CD8-positive, alpha-beta memory T cell (primary cell): ENCODE measurements around the gene PPP1R1C. TPM values are rescaled to one million over a fixed set of nuclear protein-coding genes. Genes with fewer than 3 reads are reported as not detected.

ENCODE experiments used
- CTCF ChIA-PET: fragments of 350-600 bp; sonication (Branson Sonifier 250); formaldehyde crosslinking; loops from one replicate; lab custom pipeline; 2021; ENCODE audit warnings: antibody characterized with exemption; lab: Charles Lee
- POLR2A ChIA-PET: fragments of 350-600 bp; sonication (Branson Sonifier 250); formaldehyde crosslinking; loops from one replicate; lab custom pipeline; 2021; ENCODE audit warnings: antibody characterized with exemption; lab: Charles Lee
- DNase-seq, 5 donors: peaks; one replicate each; pipeline versions ENCODE4 v3.0.0 to v3.0.0-alpha.2; 2020 to 2022; ENCODE audit warnings: mixed read lengths in 1 of 5
- H3K27ac ChIP-seq: one replicate; pipeline ENCODE4 v1.7.0; 2013; ENCODE audit warnings: low read depth, mild to moderate bottlenecking, low read length, moderate library complexity
- H3K27me3 ChIP-seq: 2 replicates; pipeline ENCODE4 v1.7.0; 2013; ENCODE audit warnings: low read length, mild to moderate bottlenecking; ENCODE audit not compliant: insufficient read depth, poor library complexity, severe bottlenecking
- H3K36me3 ChIP-seq: 2 replicates; pipeline ENCODE4 v1.7.0; 2013; ENCODE audit warnings: mild to moderate bottlenecking, low read length, moderate library complexity; ENCODE audit not compliant: insufficient read depth
- H3K4me1 ChIP-seq: 2 replicates; pipeline ENCODE4 v1.7.0; 2013; ENCODE audit warnings: mild to moderate bottlenecking, low read length, moderate library complexity; ENCODE audit not compliant: insufficient read depth
- H3K4me3 ChIP-seq: 2 replicates; pipeline ENCODE4 v1.7.0; 2013; ENCODE audit warnings: mild to moderate bottlenecking, low read length
- H3K9me3 ChIP-seq: 2 replicates; pipeline ENCODE4 v1.7.0; 2013; ENCODE audit warnings: mild to moderate bottlenecking, low read length
- H3K27ac Mint-ChIP-seq, 8 donors: one replicate each; pipeline ENCODE4 v1.8.0; 2020 to 2021; ENCODE audit warnings: mixed read lengths in 8 of 8, mild to moderate bottlenecking in 6 of 8, inconsistent platforms in 3 of 8, moderate library complexity in 3 of 8
- H3K27me3 Mint-ChIP-seq, 2 donors: one replicate each; pipeline ENCODE4 v1.8.0; 2020 to 2021; ENCODE audit warnings: mixed read lengths in 2 of 2, mild to moderate bottlenecking in 1 of 2, moderate library complexity in 1 of 2
- H3K36me3 Mint-ChIP-seq, 3 donors: one replicate each; pipeline ENCODE4 v1.8.0; 2020 to 2021; ENCODE audit warnings: mixed read lengths in 3 of 3, inconsistent platforms in 1 of 3, mild to moderate bottlenecking in 1 of 3
- H3K4me1 Mint-ChIP-seq, 3 donors: one replicate each; pipeline ENCODE4 v1.8.0; 2020 to 2021; ENCODE audit warnings: mixed read lengths in 3 of 3, inconsistent platforms in 1 of 3, mild to moderate bottlenecking in 1 of 3
- H3K4me3 Mint-ChIP-seq, 7 donors: one replicate each; pipeline ENCODE4 v1.8.0; 2020 to 2021; ENCODE audit warnings: mixed read lengths in 7 of 7, mild to moderate bottlenecking in 6 of 7, moderate library complexity in 4 of 7, inconsistent platforms in 2 of 7
- H3K9me3 Mint-ChIP-seq, 5 donors: one replicate each; pipeline ENCODE4 v1.8.0; 2020 to 2022; ENCODE audit warnings: mixed read lengths in 5 of 5, mild to moderate bottlenecking in 3 of 5, moderate library complexity in 2 of 5, inconsistent platforms in 1 of 5
- polyA plus RNA-seq: library from polyadenylated mRNA; unstranded; fragments of 300-500 nt; fragmentation: Illumina TruSeq; gene quantifications from one replicate; pipeline ENCODE4 v1.2.3, GENCODE V29; 2021
- total RNA-seq, 2 experiments: library from RNA; stranded (reverse); gene quantifications; one replicate each; pipeline ENCODE4 v1.2.3, GENCODE V29; 2021

The PPP1R1C gene
- total and polyA plus RNA-seq, 3 experiments from 2014 or later = not detected

GRCh38 chr2:182077023-182077422 lies 91.4 kb downstream of the PPP1R1C start:
- POLR2A ChIA-PET = no interaction called here
- Mint-ChIP-seq H3K27ac (no peak overlapping the region), H3K36me3 (no peaks in the 10 kb centered on the region), H3K27me3 (peaks cover 2 to 18% of the 10 kb centered on the region in 2 donors), H3K4me3 (no peak overlapping the region), H3K9me3 (peaks cover 0 to 3% (median 0%) of the 10 kb centered on the region in 5 donors), H3K4me1 (no peaks in the 10 kb centered on the region)
- no peaks in the 10 kb centered on the region for H3K4me1 ChIP-seq
- no peak overlapping the region for H3K27ac ChIP-seq
- no peaks in the 10 kb centered on the region for H3K9me3 ChIP-seq
- H3K27me3 ChIP-seq = no peaks in the 10 kb centered on the region
- H3K36me3 ChIP-seq = no peaks in the 10 kb centered on the region
- CTCF ChIA-PET = no interaction called here
- H3K4me3 ChIP-seq = no peak overlapping the region
- no peak for DNase-seq

DNA sequence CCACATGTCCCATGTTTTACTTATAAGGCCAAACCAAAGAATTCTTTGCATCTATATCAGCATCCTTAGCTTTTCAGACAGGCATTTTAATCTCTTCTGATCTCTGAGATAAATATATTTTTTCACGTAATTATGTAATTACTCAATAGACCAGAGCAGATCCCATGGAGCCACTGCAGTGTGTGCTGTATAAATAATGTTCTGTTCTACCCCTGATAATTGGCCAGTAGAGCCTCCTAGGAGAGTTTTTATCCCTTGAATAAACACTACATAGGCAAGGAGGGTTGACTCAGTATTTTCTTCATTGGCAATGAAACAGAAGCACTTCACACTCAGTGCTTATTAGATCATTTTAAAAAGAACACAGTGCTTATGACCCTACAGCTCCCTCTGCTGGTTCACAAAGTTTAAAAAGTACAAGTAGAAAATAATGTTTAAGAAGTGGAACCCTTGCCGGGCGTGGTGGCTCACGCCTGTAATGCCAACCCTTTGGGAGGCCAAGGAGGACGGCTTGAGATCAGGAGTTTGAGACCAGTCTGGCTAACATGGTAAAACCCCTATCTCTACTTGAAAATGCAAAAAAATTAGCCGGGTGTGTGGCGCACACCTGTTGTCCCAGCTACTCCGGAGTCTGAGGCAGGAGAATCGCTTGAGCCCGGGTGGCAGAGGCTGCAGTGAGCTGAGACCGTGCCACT lies 91.9 kb downstream of the PPP1R1C start:
- POLR2A ChIA-PET = no interaction called here
- no peak overlapping the region for H3K4me3 Mint-ChIP-seq
- peaks cover 0 to 3% (median 0%) of the 10 kb centered on the region in 5 donors for H3K9me3 Mint-ChIP-seq
- CTCF ChIA-PET = no interaction called here
- no peak overlapping the region for H3K27ac Mint-ChIP-seq
- H3K27me3 ChIP-seq = no peaks in the 10 kb centered on the region
- H3K4me1 Mint-ChIP-seq = no peaks in the 10 kb centered on the region
- no peaks in the 10 kb centered on the region for H3K36me3 Mint-ChIP-seq
- peaks cover 2 to 23% of the 10 kb centered on the region in 2 donors for H3K27me3 Mint-ChIP-seq
- H3K4me3 ChIP-seq = no peak overlapping the region
- no peak overlapping the region for H3K27ac ChIP-seq
- H3K36me3 ChIP-seq = no peaks in the 10 kb centered on the region
- peak in 1 of 5 donors; percentile 7 for DNase-seq
- H3K4me1 ChIP-seq = no peaks in the 10 kb centered on the region
- no peaks in the 10 kb centered on the region for H3K9me3 ChIP-seq

GRCh38 chr2:182078988-182079602 lies 93.4 kb downstream of the PPP1R1C start:
- no peak overlapping the region for H3K4me3 ChIP-seq
- Mint-ChIP-seq H3K4me3 (no peak overlapping the region), H3K9me3 (no peaks in the 10 kb centered on the region), H3K27ac (no peak overlapping the region), H3K4me1 (no peaks in the 10 kb centered on the region), H3K27me3 (peaks cover 2 to 25% of the 10 kb centered on the region in 2 donors), H3K36me3 (no peaks in the 10 kb centered on the region)
- no peak overlapping the region for H3K27ac ChIP-seq
- CTCF ChIA-PET = no interaction called here
- H3K27me3 ChIP-seq = no peaks in the 10 kb centered on the region
- no peaks in the 10 kb centered on the region for H3K4me1 ChIP-seq
- DNase-seq = no peak
- H3K9me3 ChIP-seq = no peaks in the 10 kb centered on the region
- POLR2A ChIA-PET = no interaction called here
- no peaks in the 10 kb centered on the region for H3K36me3 ChIP-seq

GRCh38 chr2:182080493-182080892 lies 94.8 kb downstream of the PPP1R1C start:
- Histone ChIP-seq H3K27ac (no peak overlapping the region), H3K4me3 (no peak overlapping the region), H3K27me3 (no peaks in the 10 kb centered on the region), H3K36me3 (no peaks in the 10 kb centered on the region), H3K4me1 (no peaks in the 10 kb centered on the region), H3K9me3 (no peaks in the 10 kb centered on the region)
- no peaks in the 10 kb centered on the region for H3K9me3 Mint-ChIP-seq
- ChIA-PET POLR2A (no interaction called here), CTCF (no interaction called here)
- no peak overlapping the region for H3K4me3 Mint-ChIP-seq
- H3K27me3 Mint-ChIP-seq = peaks cover 2 to 25% of the 10 kb centered on the region in 2 donors
- H3K36me3 Mint-ChIP-seq = no peaks in the 10 kb centered on the region
- no peak overlapping the region for H3K27ac Mint-ChIP-seq
- no peak for DNase-seq
- H3K4me1 Mint-ChIP-seq = no peaks in the 10 kb centered on the region

DNA sequence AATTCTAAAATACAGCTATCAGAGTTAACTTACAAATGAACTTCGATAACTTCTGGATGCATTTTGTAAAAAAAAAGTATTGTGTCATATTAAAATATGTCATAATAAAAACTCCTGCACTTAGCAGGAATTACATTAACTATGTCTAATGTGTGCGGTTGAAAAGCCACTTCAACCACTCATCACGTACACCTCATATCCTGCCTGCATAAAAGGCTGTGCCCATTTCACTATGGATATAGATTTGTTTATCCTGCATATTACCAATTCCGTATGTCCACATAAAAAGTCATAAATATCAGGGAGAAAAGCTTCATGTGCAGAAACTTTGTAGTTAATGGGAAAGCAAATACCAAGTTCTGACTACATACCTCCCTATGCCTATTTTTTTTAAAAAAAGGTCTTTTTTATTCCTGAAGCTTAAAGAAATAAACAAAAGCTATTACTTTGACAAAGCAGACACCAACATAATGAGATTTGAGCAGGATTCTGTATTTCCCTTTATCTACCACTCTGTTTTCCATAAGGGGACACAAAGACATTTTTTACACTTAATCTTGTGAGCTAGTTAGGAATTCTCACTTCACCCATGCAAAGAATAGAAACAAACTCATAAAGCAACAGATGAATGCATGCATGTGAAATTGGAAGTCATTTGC lies 96.1 kb downstream of the PPP1R1C start:
- no peaks in the 10 kb centered on the region for H3K27me3 ChIP-seq
- no peaks in the 10 kb centered on the region for H3K9me3 ChIP-seq
- no peak overlapping the region for H3K4me3 Mint-ChIP-seq
- no peak for DNase-seq
- H3K27ac Mint-ChIP-seq = no peak overlapping the region
- ChIA-PET CTCF (no interaction called here), POLR2A (no interaction called here)
- H3K4me1 ChIP-seq = no peaks in the 10 kb centered on the region
- H3K27me3 Mint-ChIP-seq = peaks cover 0 to 25% of the 10 kb centered on the region in 2 donors
- no peaks in the 10 kb centered on the region for H3K4me1 Mint-ChIP-seq
- H3K36me3 Mint-ChIP-seq = no peaks in the 10 kb centered on the region
- H3K4me3 ChIP-seq = no peak overlapping the region
- no peaks in the 10 kb centered on the region for H3K9me3 Mint-ChIP-seq
- H3K36me3 ChIP-seq = no peaks in the 10 kb centered on the region
- H3K27ac ChIP-seq = no peak overlapping the region

DNA sequence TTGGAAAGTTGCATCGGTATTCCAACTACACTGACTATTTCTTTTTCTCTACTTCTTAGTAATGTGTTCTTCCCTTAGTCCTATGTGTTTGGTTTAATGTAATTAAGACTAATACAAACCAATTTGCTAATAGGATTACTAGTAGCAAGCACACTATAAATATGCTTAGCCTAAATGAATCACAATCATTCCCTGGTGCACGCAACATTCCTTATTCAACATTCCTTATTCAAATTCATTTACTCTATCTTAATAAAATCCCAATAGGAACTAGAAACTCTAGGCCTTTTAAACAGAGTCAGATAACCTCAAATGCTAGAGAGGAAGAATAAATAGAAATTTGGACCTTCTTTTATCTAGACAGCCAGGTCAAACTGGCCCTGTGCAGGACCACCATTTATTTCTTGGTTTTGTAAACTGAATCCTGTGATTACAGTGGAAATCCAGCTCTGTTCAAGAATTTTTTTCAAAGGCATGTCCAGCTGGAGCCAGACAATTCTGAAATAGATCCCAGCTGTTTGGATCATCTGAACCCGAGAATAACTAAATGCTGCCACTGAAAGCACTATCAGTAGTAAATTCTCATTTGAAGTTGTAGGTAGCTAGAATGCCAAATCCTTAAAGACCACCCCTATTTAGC lies 103.1 kb downstream of the PPP1R1C start:
- no peak for DNase-seq
- H3K9me3 ChIP-seq = no peaks in the 10 kb centered on the region
- no peaks in the 10 kb centered on the region for H3K36me3 Mint-ChIP-seq
- H3K4me3 ChIP-seq = no peak overlapping the region
- POLR2A ChIA-PET = no interaction called here
- CTCF ChIA-PET = no interaction called here
- peaks cover 0 to 5% (median 0%) of the 10 kb centered on the region in 5 donors for H3K9me3 Mint-ChIP-seq
- peaks cover 0 to 22% of the 10 kb centered on the region in 2 donors for H3K27me3 Mint-ChIP-seq
- no peaks in the 10 kb centered on the region for H3K4me1 ChIP-seq
- no peak overlapping the region for H3K4me3 Mint-ChIP-seq
- H3K27ac ChIP-seq = no peak overlapping the region
- no peaks in the 10 kb centered on the region for H3K27me3 ChIP-seq
- H3K36me3 ChIP-seq = no peaks in the 10 kb centered on the region
- H3K27ac Mint-ChIP-seq = no peak overlapping the region
- H3K4me1 Mint-ChIP-seq = no peaks in the 10 kb centered on the region

- Mint-ChIP-seq H3K36me3 (no peaks in the 10 kb centered on the region), H3K4me1 (no peaks in the 10 kb centered on the region), H3K9me3 (peaks cover 0 to 6% (median 2%) of the 10 kb centered on the region in 5 donors), H3K27ac (no peak overlapping the region), H3K4me3 (no peak overlapping the region), H3K27me3 (peaks cover 0 to 26% of the 10 kb centered on the region in 2 donors)
- Histone ChIP-seq H3K36me3 (no peaks in the 10 kb centered on the region), H3K27ac (no peak overlapping the region), H3K4me1 (no peaks in the 10 kb centered on the region), H3K9me3 (no peaks in the 10 kb centered on the region), H3K4me3 (no peak overlapping the region), H3K27me3 (no peaks in the 10 kb centered on the region)
- POLR2A ChIA-PET = no interaction called here
- DNase-seq = no peak
- CTCF ChIA-PET = no interaction called here
Observed at GRCh38 chr2:182090486-182090885, 104.8 kb downstream of the PPP1R1C start.
